Left lung (tissue), 10 donors: Measurements from ENCODE around the gene NAPB. TPM values are rescaled to one million over a fixed set of nuclear protein-coding genes. Genes with fewer than 3 reads are reported as not detected.

Experiments used
- ATAC-seq: fragments of 200-7000 bp; cut with Tn5 transposase; one replicate; pipeline ENCODE4 v1.9.1; 2020; ENCODE audit warnings: moderate library complexity
- DNase-seq, 4 donors: peaks; one replicate each; pipeline ENCODE4 v3.0.0-alpha.2; 2013 to 2020
- H3K27ac ChIP-seq, 2 donors: fragments of 200-600 bp; sonication (generic) in 1 of 2; one replicate each; pipeline versions ENCODE4 v1.5.0 to v1.8.0; 2020 to 2021
- H3K27me3 ChIP-seq, 2 donors: fragments of 200-600 bp; sonication (generic) in 1 of 2; one replicate each; pipeline versions ENCODE4 v1.5.0 to v1.8.0; 2020 to 2021
- H3K36me3 ChIP-seq, 2 donors: fragments of 200-600 bp; sonication (generic) in 1 of 2; one replicate each; pipeline versions ENCODE4 v1.5.0 to v1.8.0; 2020 to 2021
- H3K4me1 ChIP-seq, 2 donors: fragments of 200-600 bp; one replicate each; pipeline ENCODE4 v1.8.0; 2021
- H3K4me3 ChIP-seq, 2 donors: fragments of 200-600 bp; sonication (generic) in 1 of 2; one replicate each; pipeline versions ENCODE4 v1.5.0 to v1.8.0; 2020 to 2021; ENCODE audit warnings: mild to moderate bottlenecking in 1 of 2
- H3K9me3 ChIP-seq, 2 donors: fragments of 200-600 bp; sonication (generic) in 1 of 2; one replicate each; pipeline versions ENCODE4 v1.5.0 to v1.8.0; 2020 to 2021
- intact Hi-C, 2 donors: fragments of 100-400 bp; cut with DNase I; formaldehyde crosslinking; loops; one replicate each; pipeline versions ENCODE4 v1.11.2 to v1.14.2; 2022
- polyA plus RNA-seq, 6 donors: library from polyadenylated mRNA; unstranded; fragments of 120-200 nt; gene quantifications; one replicate each; pipeline ENCODE4 v1.2.1, GENCODE V29; 2013; ENCODE audit not compliant: insufficient read length in 6 of 6
- total RNA-seq, 2 donors: library from RNA; stranded (reverse); fragmentation: NEBNext Ultra II Directional; extraction: Animal tissue kit (Norgen Biotek cat#: 25700); gene quantifications; one replicate each; pipeline ENCODE4 v1.2.1, GENCODE V29; 2021
- TF ChIP-seq, protein P1 (sequence below), 2 donors: fragments of 200-600 bp; sonication (generic) in 1 of 2; IDR thresholded peaks; one replicate each; pipeline versions ENCODE4 v1.5.0 to v1.8.0; 2021; ENCODE audit warnings: antibody characterized with exemption in 2 of 2
- donor health status: DM: no; HTN: yes; CAD: no.
- donor health status: DM: no; HTN: no; CAD: no.

The NAPB gene
- total and polyA plus RNA-seq, 8 donors: 8.7 to 27.1 (median 23.1) TPM

DNA sequence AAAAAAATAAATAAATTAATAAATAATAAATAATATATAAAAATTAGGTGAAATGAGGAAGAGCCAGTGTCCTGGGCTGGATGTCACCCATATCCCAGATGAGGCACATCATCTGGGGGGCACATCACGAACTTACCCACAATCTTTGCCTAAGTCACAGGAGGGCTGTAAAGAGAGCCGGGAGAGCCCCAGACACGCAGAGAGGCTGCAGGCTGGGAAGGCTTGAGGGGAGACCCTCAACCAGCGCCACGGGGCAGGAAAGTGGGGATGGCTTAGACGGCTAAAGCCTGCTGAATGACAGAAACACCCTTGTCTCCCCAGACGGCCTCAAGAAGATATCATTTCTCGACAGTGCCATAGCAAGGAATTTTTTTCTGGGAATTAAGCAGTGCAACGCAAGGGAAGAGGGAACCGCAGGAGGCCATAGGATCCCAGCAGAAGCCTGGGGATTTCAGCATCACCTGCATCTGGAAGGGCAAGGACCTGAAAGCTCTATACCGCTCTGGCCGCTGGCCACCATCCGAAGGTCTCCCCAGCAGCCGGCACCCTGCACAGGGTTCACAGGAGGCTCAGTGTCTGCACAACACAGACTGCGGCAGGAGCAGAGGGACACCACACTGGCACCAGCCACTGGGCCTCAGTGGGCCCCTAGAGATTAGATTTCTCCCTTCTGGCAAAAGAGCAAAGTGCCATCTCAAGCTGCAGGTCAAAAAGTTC lies 93.5 kb downstream of the NAPB start:
- TF ChIP-seq, protein P1, sequence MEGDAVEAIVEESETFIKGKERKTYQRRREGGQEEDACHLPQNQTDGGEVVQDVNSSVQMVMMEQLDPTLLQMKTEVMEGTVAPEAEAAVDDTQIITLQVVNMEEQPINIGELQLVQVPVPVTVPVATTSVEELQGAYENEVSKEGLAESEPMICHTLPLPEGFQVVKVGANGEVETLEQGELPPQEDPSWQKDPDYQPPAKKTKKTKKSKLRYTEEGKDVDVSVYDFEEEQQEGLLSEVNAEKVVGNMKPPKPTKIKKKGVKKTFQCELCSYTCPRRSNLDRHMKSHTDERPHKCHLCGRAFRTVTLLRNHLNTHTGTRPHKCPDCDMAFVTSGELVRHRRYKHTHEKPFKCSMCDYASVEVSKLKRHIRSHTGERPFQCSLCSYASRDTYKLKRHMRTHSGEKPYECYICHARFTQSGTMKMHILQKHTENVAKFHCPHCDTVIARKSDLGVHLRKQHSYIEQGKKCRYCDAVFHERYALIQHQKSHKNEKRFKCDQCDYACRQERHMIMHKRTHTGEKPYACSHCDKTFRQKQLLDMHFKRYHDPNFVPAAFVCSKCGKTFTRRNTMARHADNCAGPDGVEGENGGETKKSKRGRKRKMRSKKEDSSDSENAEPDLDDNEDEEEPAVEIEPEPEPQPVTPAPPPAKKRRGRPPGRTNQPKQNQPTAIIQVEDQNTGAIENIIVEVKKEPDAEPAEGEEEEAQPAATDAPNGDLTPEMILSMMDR (IDR thresholded peaks at IDR 0.05): no peak
- H3K27me3 ChIP-seq: no peaks in the 10 kb centered on the region
- no peak overlapping the region for H3K4me3 ChIP-seq
- H3K27ac ChIP-seq: no peak overlapping the region
- intact Hi-C loops: no loop called here
- ATAC-seq: no peak
- DNase-seq: no peak
- H3K4me1 ChIP-seq: no peaks in the 10 kb centered on the region
- H3K9me3 ChIP-seq: no peaks in the 10 kb centered on the region
- no peaks in the 10 kb centered on the region for H3K36me3 ChIP-seq

DNA sequence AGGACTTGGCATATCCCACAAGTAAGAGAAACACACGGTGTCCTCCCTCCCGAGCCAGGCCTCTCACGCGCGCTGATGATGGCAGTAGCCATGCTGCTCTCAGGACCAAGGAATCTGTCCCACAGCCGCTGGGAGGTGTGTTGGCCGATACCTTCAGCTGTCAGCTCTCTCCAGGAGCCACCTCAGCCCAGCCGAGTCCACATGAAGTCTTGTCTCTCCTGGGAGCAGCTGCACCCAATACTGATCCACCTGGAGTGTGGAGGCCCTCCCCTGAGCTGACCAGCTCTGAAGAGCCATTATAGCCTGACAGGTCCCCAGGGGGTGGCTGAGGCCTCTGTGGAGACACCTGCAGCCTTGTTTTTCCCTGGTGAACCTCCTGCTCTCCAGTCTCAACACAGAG lies 94.5 kb downstream of the NAPB start:
- DNase-seq (no peak), ATAC-seq (no peak)
- Histone ChIP-seq H3K4me3 (no peak overlapping the region), H3K4me1 (no peaks in the 10 kb centered on the region), H3K27ac (no peak overlapping the region), H3K36me3 (no peaks in the 10 kb centered on the region), H3K27me3 (no peaks in the 10 kb centered on the region), H3K9me3 (no peaks in the 10 kb centered on the region)
- intact Hi-C loops: no loop called here
- TF ChIP-seq, protein P1 (IDR thresholded peaks at IDR 0.05): no peak

DNA sequence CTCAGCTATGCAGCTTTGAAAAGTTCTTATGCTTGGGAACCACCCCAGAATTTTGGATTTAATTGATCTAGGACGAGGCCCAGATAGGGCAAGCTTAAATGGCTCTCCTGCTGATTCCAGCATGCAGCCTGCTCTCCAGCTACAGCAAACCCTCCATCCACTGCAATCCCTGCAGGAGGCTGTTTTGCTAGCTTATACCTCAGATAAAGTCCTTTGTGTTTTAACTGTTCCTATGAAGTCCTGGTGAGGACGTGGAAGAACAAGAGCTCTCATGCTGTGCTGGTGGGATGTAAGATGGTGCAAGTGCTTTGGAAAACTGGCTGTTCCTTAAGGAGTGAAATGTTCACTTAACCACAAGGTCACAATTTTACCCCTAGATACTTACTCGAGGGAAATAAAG lies 96.2 kb downstream of the NAPB start:
- H3K9me3 ChIP-seq: peaks cover 0 to 2% of the 10 kb centered on the region in 2 donors
- intact Hi-C loops: no loop called here
- ATAC-seq (no peak), DNase-seq (no peak)
- no peaks in the 10 kb centered on the region for H3K4me1 ChIP-seq
- H3K36me3 ChIP-seq: no peaks in the 10 kb centered on the region
- H3K27me3 ChIP-seq: no peaks in the 10 kb centered on the region
- H3K4me3 ChIP-seq: no peak overlapping the region
- TF ChIP-seq, protein P1 (IDR thresholded peaks at IDR 0.05): no peak
- no peak overlapping the region for H3K27ac ChIP-seq

Other genes with a start within 250 kb of the NAPB start
- 10 to 100 TPM; 12.0 to 19.4 TPM for gene NXT1, start 70.7 kb downstream of the NAPB start, total RNA-seq
- 10 to 100 TPM; 13.5 to 18.5 (median 16.2) TPM for gene NXT1, start 70.7 kb downstream of the NAPB start, polyA plus RNA-seq
- 10 to 100 TPM; 13.4 to 18.0 TPM for gene GZF1, start 59.3 kb downstream of the NAPB start, total RNA-seq
- 10 to 100 TPM; 11.8 to 15.1 (median 13.0) TPM for gene GZF1, start 59.3 kb downstream of the NAPB start, polyA plus RNA-seq
- not detected for gene CSTL1, start 18.2 kb upstream of the NAPB start, total RNA-seq
- not detected for gene CSTL1, start 18.2 kb upstream of the NAPB start, polyA plus RNA-seq
- gene CST11, start 31.4 kb upstream of the NAPB start, total RNA-seq: not detected
- not detected for gene CST11, start 31.4 kb upstream of the NAPB start, polyA plus RNA-seq
- not detected for gene CST8, start 69.6 kb upstream of the NAPB start, total RNA-seq
- not detected for gene CST8, start 69.6 kb upstream of the NAPB start, polyA plus RNA-seq
- gene CST9L, start 147.0 kb upstream of the NAPB start, total RNA-seq: not detected
- not detected for gene CST9L, start 147.0 kb upstream of the NAPB start, polyA plus RNA-seq
- not detected for gene CST9, start 184.4 kb upstream of the NAPB start, total RNA-seq
- gene CST9, start 184.4 kb upstream of the NAPB start, polyA plus RNA-seq: not detected
- gene CST3, start 216.5 kb upstream of the NAPB start, total RNA-seq: 100 to 1,000 TPM; 628 to 714 TPM
- 100 to 1,000 TPM; 145 to 189 (median 156) TPM for gene CST3, start 216.5 kb upstream of the NAPB start, polyA plus RNA-seq